K562 (cell line): ENCODE data around the gene TTLL9. TPM values are rescaled to one million over a fixed set of nuclear protein-coding genes. Genes with fewer than 3 reads are reported as not detected.

Experiments
- CHD2 ChIP-seq: IDR thresholded peaks from 2 replicates; pipeline ENCODE4 v1.6.1; 2011; ENCODE audit warnings: low read depth, low read length
- EP300 ChIP-seq: IDR thresholded peaks from 2 replicates; pipeline ENCODE4 v1.6.1; 2012; ENCODE audit warnings: low read length, improper control_type of control experiment
- JUN ChIP-seq, 2 experiments: sonication (generic) in 1 of 2; formaldehyde crosslinking in 1 of 2; IDR thresholded peaks; 2 replicates each; pipeline versions ENCODE4 v1.6.1 to v1.8.0; 2012 to 2022; ENCODE audit warnings: borderline replicate concordance in 2 of 2, mild to moderate bottlenecking in 2 of 2, improper control_type of control experiment in 1 of 2, low read depth in 1 of 2, low read length in 1 of 2, missing genetic modification reagents in 1 of 2
- LARP7 ChIP-seq: fragments of 450-650 bp; IDR thresholded peaks from 2 replicates; pipeline ENCODE4 v1.6.1; 2016
- NEUROD1 ChIP-seq: fragments of 150-350 bp; IDR thresholded peaks from 2 replicates; pipeline ENCODE4 v1.6.1; 2014; ENCODE audit warnings: borderline replicate concordance, low read length, low read depth; ENCODE audit not compliant: partially characterized antibody
- PHB2 ChIP-seq: fragments of 450-650 bp; IDR thresholded peaks from 2 replicates; pipeline ENCODE4 v1.6.1; 2017; ENCODE audit warnings: low read depth
- PML ChIP-seq: IDR thresholded peaks from 2 replicates; pipeline ENCODE4 v1.6.1; 2012; ENCODE audit warnings: low read length, inconsistent platforms
- RCOR1 ChIP-seq, 2 experiments: IDR thresholded peaks; 2 replicates each; pipeline ENCODE4 v1.6.1; 2012; ENCODE audit warnings: low read depth in 2 of 2, low read length in 2 of 2, borderline replicate concordance in 1 of 2, improper control_type of control experiment in 1 of 2
- SMARCC2 ChIP-seq: fragments of 450-650 bp; IDR thresholded peaks from 2 replicates; pipeline ENCODE4 v1.6.1; 2017; ENCODE audit warnings: antibody characterized with exemption, moderate library complexity, mild to moderate bottlenecking, low read depth
- SREBF1 ChIP-seq: fragments of 150-350 bp; IDR thresholded peaks from 2 replicates; pipeline ENCODE4 v1.6.1; 2014; ENCODE audit warnings: antibody characterized with exemption, low read depth, low read length, borderline replicate concordance
- STAT6 ChIP-seq: sonication (generic); formaldehyde crosslinking; IDR thresholded peaks from 2 replicates; pipeline ENCODE4 v1.8.1; 2023; ENCODE audit warnings: mild to moderate bottlenecking, missing genetic modification reagents
- TARDBP ChIP-seq: fragments of 450-650 bp; IDR thresholded peaks from 2 replicates; pipeline ENCODE4 v1.6.1; 2016
- ZBTB2 ChIP-seq: fragments of 450-650 bp; IDR thresholded peaks from 2 replicates; pipeline ENCODE4 v1.6.1; 2016; ENCODE audit warnings: antibody characterized with exemption
- ZNF318 ChIP-seq, 2 experiments: fragments of 450-650 bp; IDR thresholded peaks; 2 replicates each; pipeline ENCODE4 v1.6.1; 2016; ENCODE audit warnings: mild to moderate bottlenecking in 2 of 2, borderline replicate concordance in 1 of 2, low read depth in 1 of 2, moderate library complexity in 1 of 2
- polyA plus RNA-seq, 8 experiments: library from polyadenylated mRNA; depleted of rRNA in 4 of 8; stranded (reverse) in 5 of 8; unstranded in 3 of 8; fragments of >200 nt; fragmentation: Nextera tagmentation in 2 of 8; fragmentation: Illumina TruSeq in 1 of 8; extraction: Ambion mirVana in 2 of 8; extraction: Trizol in 1 of 8; gene quantifications; 2 replicates each; pipeline versions ENCODE4 v1.2.1 to v1.2.3, GENCODE V29; 2011 to 2014; ENCODE audit warnings: inconsistent platforms in 1 of 8, missing spikeins in 1 of 8
- total RNA-seq, 7 experiments: library from RNA; depleted of rRNA in 6 of 7; stranded (reverse); fragments of >200 nt in 6 of 7; fragmentation: Illumina TruSeq in 2 of 7; extraction: Trizol in 2 of 7; gene quantifications; 2 replicates each; pipeline versions ENCODE4 v1.2.1 to v1.2.3, GENCODE V29; 2011 to 2021; ENCODE audit warnings: low replicate concordance in 1 of 7

Gene TTLL9
- total and polyA plus RNA-seq, 9 of the 15 experiments (the other 6 are each of a cell fraction or from before 2014, with no cell fraction given): 0.06 to 0.07 TPM; not detected in 7

- TF ChIP-seq STAT6 (CRISPR knock-in tag) (no peak), PML (no peak), LARP7 (no peak), CHD2 (no peak), ZNF318 (IDR thresholded peaks at IDR 0.05; ENCODE audit: borderline replicate concordance in 1 of 2, low read depth in 1 of 2) (no peak), JUN (IDR thresholded peaks at IDR 0.05; ENCODE audit: borderline replicate concordance, low read depth, low read length) (peak; percentile 98), JUN (CRISPR knock-in tag; IDR thresholded peaks at IDR 0.05; ENCODE audit: borderline replicate concordance) (peak; percentile 90; the same call in 1 of the 2 replicates), SREBF1 (no peak), TARDBP (0 out of 2 replicates have a peak, but pooled peaks have one; percentile 52), NEUROD1 (peak; percentile 76), ZBTB2 (peak; percentile 33; the same call in 1 of the 2 replicates), RCOR1 (IDR thresholded peaks at IDR 0.05; ENCODE audit: borderline replicate concordance in 1 of 2, low read depth in 2 of 2, low read length in 2 of 2) (peak in 1 of 2 experiments; percentile 51; a peak in 1 of 4 replicates), SMARCC2 (peak; percentile 85), PHB2 (no peak), EP300 (peak; percentile 46; the same call in 1 of the 2 replicates)
Observed at GRCh38 chr20:31835977-31836852, 34.2 kb upstream of the TTLL9 start (continued).
